ENCODE measurements around the gene GRIA4. TPM values are rescaled to one million over a fixed set of nuclear protein-coding genes. Genes with fewer than 3 reads are reported as not detected.
"Not testable (repeated sequence)": the region's sequence is repeated elsewhere in the genome, so short reads cannot be mapped to it uniquely, and the experiment has no call there.

The GRIA4 gene
- polyA plus RNA-seq, 3 donors = not detected

DNA sequence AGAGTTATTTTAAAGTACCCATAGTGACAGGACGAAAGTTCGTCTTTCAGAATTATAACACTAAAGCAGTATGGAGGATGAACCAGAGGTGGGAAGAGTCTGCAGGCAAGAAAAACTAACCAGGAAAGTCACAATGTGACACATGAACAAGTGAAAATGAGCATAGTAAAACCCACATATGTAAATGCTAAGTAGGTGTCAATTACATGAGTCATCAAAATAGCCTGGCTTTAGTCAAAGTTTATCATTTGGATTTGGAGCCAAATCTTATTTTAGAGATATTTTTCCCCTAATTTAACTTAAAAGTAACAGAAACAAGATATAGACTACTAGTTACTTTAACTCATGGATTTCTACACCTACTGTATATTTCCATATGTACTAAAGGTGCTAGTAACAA is 159.8 kb downstream of the GRIA4 start:
- intact Hi-C loops (cut with micrococcal nuclease) = no loop called here
- Histone ChIP-seq H3K9me3 (replicated peaks in 1 of 2; ENCODE audit: control insufficient read depth in 1 of 2, insufficient read depth in 1 of 2, low read length in 2 of 2) (no peaks in the 10 kb centered on the region), H3K4me2 (replicated peaks; ENCODE audit: extremely low read depth, low read length, poor library complexity, severe bottlenecking) (no peak overlapping the region), H3K79me2 (ENCODE audit: insufficient read depth, low read length) (no peaks in the 10 kb centered on the region), H2AFZ (ENCODE audit: insufficient read depth, low read depth, low read length, poor library complexity, severe bottlenecking) (no peak overlapping the region), H3K9ac (ENCODE audit: insufficient read depth, low read length, poor library complexity, severe bottlenecking) (no peak overlapping the region), H3K4me3 (replicated peaks in 1 of 3; ENCODE audit: low read depth in 2 of 3, low read length in 3 of 3) (no peak overlapping the region), H3K27me3 (ENCODE audit: control insufficient read depth in 2 of 2, insufficient read depth in 2 of 2, low read length in 2 of 2) (no peaks in the 10 kb centered on the region), H3K27ac (ENCODE audit: low read depth in 1 of 2, low read length in 2 of 2) (no peak overlapping the region), H3K36me3 (replicated peaks in 1 of 2; ENCODE audit: control insufficient read depth in 1 of 2, insufficient read depth in 2 of 2, low read length in 2 of 2) (no peaks in the 10 kb centered on the region), H4K20me1 (ENCODE audit: insufficient read depth, low read length) (no peaks in the 10 kb centered on the region), H3K4me1 (ENCODE audit: control insufficient read depth in 1 of 2, insufficient read depth in 2 of 2, low read length in 2 of 2) (no peaks in the 10 kb centered on the region)
- DNase-seq = no peak
- H3K36me3 Mint-ChIP-seq = no peaks in the 10 kb centered on the region
- TF ChIP-seq, protein P1, sequence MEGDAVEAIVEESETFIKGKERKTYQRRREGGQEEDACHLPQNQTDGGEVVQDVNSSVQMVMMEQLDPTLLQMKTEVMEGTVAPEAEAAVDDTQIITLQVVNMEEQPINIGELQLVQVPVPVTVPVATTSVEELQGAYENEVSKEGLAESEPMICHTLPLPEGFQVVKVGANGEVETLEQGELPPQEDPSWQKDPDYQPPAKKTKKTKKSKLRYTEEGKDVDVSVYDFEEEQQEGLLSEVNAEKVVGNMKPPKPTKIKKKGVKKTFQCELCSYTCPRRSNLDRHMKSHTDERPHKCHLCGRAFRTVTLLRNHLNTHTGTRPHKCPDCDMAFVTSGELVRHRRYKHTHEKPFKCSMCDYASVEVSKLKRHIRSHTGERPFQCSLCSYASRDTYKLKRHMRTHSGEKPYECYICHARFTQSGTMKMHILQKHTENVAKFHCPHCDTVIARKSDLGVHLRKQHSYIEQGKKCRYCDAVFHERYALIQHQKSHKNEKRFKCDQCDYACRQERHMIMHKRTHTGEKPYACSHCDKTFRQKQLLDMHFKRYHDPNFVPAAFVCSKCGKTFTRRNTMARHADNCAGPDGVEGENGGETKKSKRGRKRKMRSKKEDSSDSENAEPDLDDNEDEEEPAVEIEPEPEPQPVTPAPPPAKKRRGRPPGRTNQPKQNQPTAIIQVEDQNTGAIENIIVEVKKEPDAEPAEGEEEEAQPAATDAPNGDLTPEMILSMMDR (IDR thresholded peaks at IDR 0.05) = no peak
- no peaks in the 10 kb centered on the region for H3K4me1 Mint-ChIP-seq
- 90% methylated on average over 2 of the region's 2 CpGs for WGBS (ENCODE audit: insufficient coverage)
- H3K9me3 Mint-ChIP-seq = peaks cover 0 to 3% (median 0%) of the 10 kb centered on the region in 7 donors
- H3K27me3 Mint-ChIP-seq (ENCODE audit: low read depth in 3 of 3) = peaks cover 0 to 2% (median 0%) of the 10 kb centered on the region in 3 donors
- no peak overlapping the region for H3K4me3 Mint-ChIP-seq
- no peak overlapping the region for H3K27ac Mint-ChIP-seq

DNA sequence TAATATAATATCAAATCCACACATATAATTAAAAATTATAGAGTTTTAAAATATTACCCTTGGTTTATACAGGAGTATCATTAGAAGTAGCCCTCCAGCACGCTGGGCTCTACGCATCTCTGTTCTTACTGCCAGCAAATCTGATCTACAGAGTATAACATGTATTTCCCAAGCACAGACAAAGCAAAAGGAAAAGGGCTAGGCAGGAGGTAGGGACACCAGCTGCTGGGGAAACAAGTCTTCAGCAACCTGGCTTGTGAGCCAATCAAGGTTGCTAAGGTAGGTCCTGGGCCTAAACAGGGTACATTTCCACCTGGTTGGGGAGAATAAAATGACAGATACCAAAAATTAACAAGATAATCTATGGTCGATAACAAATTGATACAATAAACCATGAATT is 163.6 kb downstream of the GRIA4 start:
- H3K27me3 Mint-ChIP-seq (ENCODE audit: low read depth in 3 of 3); H3K9ac ChIP-seq (ENCODE audit: insufficient read depth, low read length, poor library complexity, severe bottlenecking); H3K27me3 ChIP-seq (ENCODE audit: control insufficient read depth in 2 of 2, insufficient read depth in 2 of 2, low read length in 2 of 2); H3K4me2 ChIP-seq (replicated peaks; ENCODE audit: extremely low read depth, low read length, poor library complexity, severe bottlenecking); H3K27ac ChIP-seq (ENCODE audit: low read depth in 1 of 2, low read length in 2 of 2); H2AFZ ChIP-seq (ENCODE audit: insufficient read depth, low read depth, low read length, poor library complexity, severe bottlenecking); H3K4me3 ChIP-seq (replicated peaks in 1 of 3; ENCODE audit: low read depth in 2 of 3, low read length in 3 of 3); H3K9me3 Mint-ChIP-seq; H3K36me3 Mint-ChIP-seq; H3K9me3 ChIP-seq (replicated peaks in 1 of 2; ENCODE audit: control insufficient read depth in 1 of 2, insufficient read depth in 1 of 2, low read length in 2 of 2); intact Hi-C loops (cut with micrococcal nuclease); H4K20me1 ChIP-seq (ENCODE audit: insufficient read depth, low read length); H3K4me3 Mint-ChIP-seq; H3K4me1 ChIP-seq (ENCODE audit: control insufficient read depth in 1 of 2, insufficient read depth in 2 of 2, low read length in 2 of 2); DNase-seq; H3K79me2 ChIP-seq (ENCODE audit: insufficient read depth, low read length); H3K4me1 Mint-ChIP-seq; H3K27ac Mint-ChIP-seq; H3K36me3 ChIP-seq (replicated peaks in 1 of 2; ENCODE audit: control insufficient read depth in 1 of 2, insufficient read depth in 2 of 2, low read length in 2 of 2): not testable (repeated sequence)
- whole genome bisulfite sequencing (ENCODE audit: insufficient coverage) = no CpG with 5 or more reads among the region's 3 CpGs
